NCI-H748 (cell line): ENCODE data around the gene TLCD1.

Source experiments
- DNase-seq: peaks from one replicate; lab custom pipeline; 2025; ENCODE audit not compliant: unreplicated experiment; lab: John Stamatoyannopoulos, UW

TLCD1 gene, protein sequence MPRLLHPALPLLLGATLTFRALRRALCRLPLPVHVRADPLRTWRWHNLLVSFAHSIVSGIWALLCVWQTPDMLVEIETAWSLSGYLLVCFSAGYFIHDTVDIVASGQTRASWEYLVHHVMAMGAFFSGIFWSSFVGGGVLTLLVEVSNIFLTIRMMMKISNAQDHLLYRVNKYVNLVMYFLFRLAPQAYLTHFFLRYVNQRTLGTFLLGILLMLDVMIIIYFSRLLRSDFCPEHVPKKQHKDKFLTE

GRCh38 chr17:28726226-28726626 lies at the start of gene TLCD1:
Gene TLCD1, minus strand, starts transcription at chr17:28726233. Its CDS starts 136 bp downstream, at chr17:28726097.
- peak; percentile 86 for DNase-seq

GRCh38 chr17:28774206-28774605 lies 48.2 kb upstream of the TLCD1 start:
- DNase-seq = no peak

DNA sequence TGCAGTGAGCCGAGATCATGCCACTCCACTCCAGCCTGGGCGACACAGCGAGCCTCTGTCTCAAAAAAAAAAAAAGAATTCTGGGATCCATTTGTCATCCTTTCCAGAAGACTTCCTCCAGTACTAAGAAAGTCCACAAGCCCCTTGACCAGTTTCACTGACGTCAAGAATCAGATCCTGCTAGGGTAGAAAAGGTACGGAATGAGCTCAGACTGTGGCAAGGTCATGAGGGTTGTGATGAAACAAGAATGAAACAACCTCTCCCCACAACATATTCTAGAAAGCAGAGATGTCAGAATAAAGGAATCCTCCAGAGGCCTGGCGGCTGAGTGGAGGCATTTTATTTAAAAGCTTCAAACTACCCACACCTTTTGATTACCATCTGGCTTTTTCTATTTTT lies 47.7 kb upstream of the TLCD1 start:
- DNase-seq = no peak

- DNase-seq = no peak
Measured at GRCh38 chr17:28765038-28765437, 39.0 kb upstream of the TLCD1 start.

- peak; percentile 80 for DNase-seq
Measured at GRCh38 chr17:28763804-28764266, 37.8 kb upstream of the TLCD1 start.

DNA sequence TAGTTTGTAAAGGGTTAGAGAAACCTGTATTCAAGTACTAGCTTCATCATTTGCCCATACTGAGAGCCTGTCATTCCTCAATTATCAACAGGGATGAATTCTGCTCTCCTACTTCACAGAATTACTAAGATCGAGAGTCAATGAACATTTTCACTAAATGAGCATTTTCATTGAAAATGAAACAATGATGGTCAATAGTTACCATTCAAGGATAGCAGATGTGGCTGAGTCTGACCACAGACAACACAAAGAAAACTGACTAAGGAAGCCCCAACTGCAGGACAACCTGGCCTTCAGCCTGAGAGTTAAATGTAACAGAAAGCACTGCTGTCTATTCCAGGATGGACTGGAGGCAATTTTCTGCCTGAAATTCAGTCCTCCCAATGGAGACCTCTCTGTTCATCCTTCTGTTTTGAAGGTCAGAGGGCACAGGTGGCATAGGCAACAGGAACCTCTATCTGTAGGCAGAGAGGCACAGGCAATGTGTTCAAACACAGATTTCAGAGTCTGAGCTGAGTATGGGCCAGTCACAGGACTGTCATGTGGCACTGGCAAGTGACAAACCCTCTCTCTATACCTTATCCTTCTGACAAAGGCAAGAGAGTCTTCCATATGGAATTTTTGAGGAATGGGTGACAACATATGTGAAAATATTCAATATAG lies 37.2 kb upstream of the TLCD1 start:
- DNase-seq = no peak

DNA sequence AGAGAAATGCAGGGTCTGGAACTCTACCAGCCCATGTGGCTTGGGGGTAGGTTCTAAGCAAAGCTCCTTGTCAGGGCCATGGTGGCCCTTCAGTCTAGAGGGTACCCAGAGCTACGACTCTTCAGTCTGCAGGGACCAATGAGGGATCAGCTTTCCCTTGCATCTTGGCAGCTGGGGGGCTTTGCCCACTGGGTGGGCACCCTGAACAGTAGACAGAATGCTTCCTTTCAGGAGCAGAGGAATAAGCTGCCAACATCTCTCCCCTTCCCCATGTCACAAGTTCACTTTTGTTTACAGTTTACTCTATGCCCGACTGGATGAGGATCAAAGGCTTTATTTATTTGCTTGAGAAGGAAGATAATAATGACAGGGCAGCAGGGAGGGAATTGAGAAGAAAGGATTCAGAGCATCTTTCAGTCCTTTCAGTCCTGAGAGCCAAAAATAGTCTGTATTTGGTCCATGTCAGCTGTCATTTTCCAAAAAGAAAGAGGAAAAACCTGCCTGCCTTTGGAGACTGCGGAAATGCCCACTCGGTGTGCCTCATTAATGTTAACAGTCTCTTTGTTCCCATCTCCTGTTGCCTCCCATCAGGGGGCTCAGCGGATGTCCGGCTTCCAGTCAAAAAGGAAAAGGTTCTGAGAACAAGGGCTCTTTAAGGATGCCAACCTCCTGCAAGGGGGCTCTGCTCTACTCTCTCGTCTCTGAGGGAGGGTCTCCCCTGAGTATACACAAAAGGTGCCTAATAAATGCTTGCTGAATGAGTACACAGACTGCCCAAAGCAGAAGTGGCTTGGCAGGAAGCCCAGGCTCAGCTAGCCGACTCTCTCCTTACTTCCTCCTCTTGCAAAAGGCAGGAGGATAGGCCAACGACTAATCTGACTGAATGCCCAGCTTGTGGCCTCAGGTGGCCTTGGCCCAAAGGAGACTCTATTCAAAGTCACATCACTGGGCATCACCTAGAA lies 34.8 kb upstream of the TLCD1 start:
- peak; percentile 85 for DNase-seq

- DNase-seq = no peak
Measured at GRCh38 chr17:28759256-28759865, 33.3 kb upstream of the TLCD1 start.

DNA sequence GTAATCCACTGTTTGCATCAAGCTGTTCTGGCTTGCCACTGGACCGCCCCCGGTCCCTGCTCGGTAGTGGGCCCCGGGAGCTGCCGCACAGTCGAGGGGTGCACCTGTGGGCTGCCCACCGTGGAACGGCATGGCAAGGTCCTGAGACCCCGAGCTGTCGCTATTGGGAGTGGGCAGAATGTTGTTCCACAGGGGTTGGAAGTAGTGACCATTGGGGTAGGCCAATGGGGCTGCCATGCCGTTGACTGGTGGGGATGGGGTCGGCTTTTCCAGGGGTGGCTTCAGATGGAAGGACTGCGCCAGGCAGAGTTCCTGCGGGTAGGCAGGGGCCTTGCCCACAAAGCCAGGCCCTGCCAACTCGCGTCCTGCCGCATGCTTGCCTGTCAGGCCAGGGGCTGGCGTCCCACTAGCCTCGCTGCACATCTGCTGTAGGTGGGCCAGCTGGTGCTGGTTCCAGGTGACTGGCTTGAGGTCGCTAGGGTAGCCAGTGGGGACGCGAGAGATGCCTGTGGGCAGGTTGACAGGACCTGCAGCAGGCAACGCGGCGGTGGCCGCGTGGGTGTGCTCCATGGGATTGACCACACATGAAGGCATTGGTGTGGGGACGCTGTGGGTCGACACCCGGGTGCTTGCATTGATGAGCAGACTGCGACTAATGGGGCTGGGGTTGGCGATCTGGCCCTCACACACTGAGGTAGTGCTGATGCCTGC lies 32.5 kb upstream of the TLCD1 start:
- no peak for DNase-seq

GRCh38 chr17:28756049-28756804 lies 30.2 kb upstream of the TLCD1 start:
- no peak for DNase-seq

- DNase-seq = no peak
Measured at GRCh38 chr17:28755486-28755885, 29.5 kb upstream of the TLCD1 start.

- no peak for DNase-seq
Measured at GRCh38 chr17:28751600-28752366, 25.8 kb upstream of the TLCD1 start.

DNA sequence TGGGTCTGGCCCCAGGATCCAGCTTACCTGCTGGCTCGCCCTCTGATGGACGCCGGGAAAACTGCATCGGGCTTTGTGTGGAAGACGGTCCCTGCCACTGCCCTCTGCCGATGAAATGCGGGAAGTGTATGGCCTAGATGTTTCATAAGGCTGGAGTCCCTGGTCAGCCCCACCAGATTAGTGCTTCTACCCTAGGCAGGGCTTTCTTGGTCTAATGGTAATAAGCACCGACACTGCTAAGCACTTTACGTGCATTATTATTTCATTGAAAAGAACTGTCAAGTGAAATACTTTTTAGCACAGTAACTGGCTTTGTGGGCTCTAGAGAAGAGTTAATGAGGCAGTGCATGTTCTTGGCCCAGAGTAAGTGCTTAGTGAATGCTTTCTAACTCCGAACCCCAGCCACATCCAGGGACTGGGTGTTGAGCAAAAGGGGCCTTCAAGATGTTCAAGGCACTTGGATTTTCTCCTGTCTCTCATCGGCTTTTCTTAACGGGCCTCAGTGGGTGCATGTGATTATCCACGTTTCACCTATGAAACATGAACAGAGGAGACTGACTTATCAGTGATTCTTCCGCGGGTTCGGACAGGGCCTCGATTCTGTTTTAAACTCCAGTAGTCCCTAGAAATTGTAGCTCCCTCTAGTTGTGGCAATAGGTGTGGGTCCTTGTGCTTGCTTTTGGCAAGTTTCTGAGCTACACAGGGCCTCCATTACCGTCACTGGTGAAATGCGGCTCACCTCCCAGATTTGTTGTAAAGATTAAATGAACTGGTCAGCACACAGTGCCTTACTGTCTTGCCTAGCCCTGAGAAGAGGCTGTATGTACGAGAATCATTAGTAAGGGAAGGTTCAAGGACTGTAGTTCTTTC lies 24.4 kb upstream of the TLCD1 start:
- peak; percentile 94 for DNase-seq

DNA sequence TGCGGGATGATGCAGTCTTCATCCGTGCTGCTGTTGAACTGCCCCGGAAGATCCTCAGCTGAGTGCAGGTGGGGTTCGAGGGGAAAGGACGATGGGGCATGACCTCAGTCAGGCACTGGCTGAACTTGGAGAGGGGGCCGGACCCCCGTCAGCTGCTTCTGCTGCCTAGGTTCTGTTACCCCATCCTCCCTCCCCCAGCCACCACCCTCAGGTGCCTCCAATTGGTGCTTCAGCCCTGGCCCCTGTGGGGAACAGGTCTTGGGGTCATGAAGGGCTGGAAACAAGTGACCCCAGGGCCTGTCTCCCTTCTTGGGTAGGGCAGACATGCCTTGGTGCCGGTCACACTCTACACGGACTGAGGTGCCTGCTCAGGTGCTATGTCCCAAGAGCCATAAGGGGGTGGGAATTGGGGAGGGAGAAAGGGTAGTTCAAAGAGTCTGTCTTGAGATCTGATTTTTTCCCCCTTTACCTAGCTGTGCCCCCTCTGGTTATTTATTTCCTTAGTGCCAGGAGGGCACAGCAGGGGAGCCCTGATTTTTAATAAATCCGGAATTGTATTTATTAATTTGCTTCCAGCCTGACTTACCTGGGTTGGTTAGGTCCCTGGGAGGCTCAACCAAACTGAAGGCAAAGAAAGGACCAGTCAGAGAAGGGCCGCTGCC lies 23.6 kb upstream of the TLCD1 start:
- no peak for DNase-seq

DNA sequence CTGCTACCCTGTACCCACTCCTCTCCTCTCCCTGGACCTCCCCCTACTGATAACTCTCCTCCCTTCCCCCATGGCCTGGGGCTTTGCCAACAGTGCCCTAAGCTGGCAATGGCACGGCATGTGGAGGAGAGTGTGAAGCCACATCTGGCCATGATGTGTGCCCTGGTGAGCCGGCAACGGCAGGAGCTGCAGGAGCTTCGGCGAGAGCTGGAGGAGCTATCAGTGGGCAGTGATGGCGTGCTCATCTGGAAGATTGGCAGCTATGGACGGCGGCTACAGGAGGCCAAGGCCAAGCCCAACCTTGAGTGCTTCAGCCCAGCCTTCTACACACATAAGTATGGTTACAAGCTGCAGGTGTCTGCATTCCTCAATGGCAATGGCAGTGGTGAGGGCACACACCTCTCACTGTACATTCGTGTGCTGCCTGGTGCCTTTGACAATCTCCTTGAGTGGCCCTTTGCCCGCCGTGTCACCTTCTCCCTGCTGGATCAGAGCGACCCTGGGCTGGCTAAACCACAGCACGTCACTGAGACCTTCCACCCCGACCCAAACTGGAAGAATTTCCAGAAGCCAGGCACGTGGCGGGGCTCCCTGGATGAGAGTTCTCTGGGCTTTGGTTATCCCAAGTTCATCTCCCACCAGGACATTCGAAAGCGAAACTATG lies 23.0 kb upstream of the TLCD1 start:
- DNase-seq = no peak

DNA sequence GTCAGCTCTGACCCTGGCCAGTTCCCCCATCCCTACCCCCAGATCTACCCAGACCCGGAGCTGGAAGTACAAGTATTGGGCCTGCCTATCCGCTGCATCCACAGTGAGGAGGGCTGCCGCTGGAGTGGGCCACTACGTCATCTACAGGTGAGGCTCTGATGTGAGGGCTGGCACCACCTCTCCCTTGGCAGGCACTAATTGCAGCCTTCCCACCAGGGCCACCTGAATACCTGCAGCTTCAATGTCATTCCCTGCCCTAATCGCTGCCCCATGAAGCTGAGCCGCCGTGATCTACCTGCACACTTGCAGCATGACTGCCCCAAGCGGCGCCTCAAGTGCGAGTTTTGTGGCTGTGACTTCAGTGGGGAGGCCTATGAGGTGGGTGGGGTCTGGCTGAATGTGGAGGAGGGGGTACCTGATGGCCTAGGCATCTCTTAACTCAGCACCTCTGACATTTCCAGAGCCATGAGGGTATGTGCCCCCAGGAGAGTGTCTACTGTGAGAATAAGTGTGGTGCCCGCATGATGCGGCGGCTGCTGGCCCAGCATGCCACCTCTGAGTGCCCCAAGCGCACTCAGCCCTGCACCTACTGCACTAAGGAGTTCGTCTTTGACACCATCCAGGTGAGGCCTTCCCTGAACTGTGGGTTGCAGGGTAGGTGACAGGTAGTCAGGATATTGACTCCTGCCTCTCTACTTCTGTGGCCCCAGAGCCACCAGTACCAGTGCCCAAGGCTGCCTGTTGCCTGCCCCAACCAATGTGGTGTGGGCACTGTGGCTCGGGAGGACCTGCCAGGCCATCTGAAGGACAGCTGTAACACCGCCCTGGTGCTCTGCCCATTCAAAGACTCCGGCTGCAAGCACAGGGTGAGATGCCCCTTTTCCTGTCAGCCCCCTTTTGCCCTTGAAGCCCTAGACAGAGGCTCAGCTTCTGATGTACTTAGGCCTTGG lies 22.0 kb upstream of the TLCD1 start:
- no peak for DNase-seq
